SJCRH30 (cell line): ENCODE data around the gene BSPRY. TPM values are rescaled to one million over a fixed set of nuclear protein-coding genes. Genes with fewer than 3 reads are reported as not detected.
"Not testable (repeated sequence)": the region's sequence is repeated elsewhere in the genome, so short reads cannot be mapped to it uniquely, and the experiment has no call there.

Source experiments
- DNase-seq, 2 experiments: peaks; one replicate each; pipeline ENCODE4 v3.0.0-alpha.2; 2015 to 2020
- H3K27ac ChIP-seq: fragments of 250-450 bp; sonication (Bioruptor Pico); 2 replicates; pipeline ENCODE4 v1.5.1; 2020; ENCODE audit warnings: mild to moderate bottlenecking, moderate library complexity
- H3K27me3 ChIP-seq: fragments of 250-450 bp; sonication (Bioruptor Pico); 2 replicates; pipeline ENCODE4 v1.5.1; 2020; ENCODE audit warnings: mild to moderate bottlenecking, moderate library complexity
- H3K36me3 ChIP-seq: fragments of 250-450 bp; sonication (Bioruptor Pico); 2 replicates; pipeline ENCODE4 v1.5.1; 2020; ENCODE audit warnings: mild to moderate bottlenecking, moderate library complexity
- H3K4me1 ChIP-seq: fragments of 250-450 bp; sonication (Bioruptor Pico); 2 replicates; pipeline ENCODE4 v1.5.1; 2020; ENCODE audit warnings: mild to moderate bottlenecking, moderate library complexity
- H3K4me3 ChIP-seq: fragments of 250-450 bp; sonication (Bioruptor Pico); 2 replicates; pipeline ENCODE4 v1.5.1; 2020; ENCODE audit warnings: mild to moderate bottlenecking, moderate library complexity
- H3K9me3 ChIP-seq: fragments of 250-450 bp; sonication (Bioruptor Pico); replicated peaks from 2 replicates; pipeline ENCODE4 v1.5.1; 2020; ENCODE audit warnings: mild to moderate bottlenecking, moderate library complexity
- total RNA-seq: library from RNA; depleted of rRNA; stranded (reverse); fragments of >200 nt; shearing (Covaris generic); gene quantifications from 2 replicates; pipeline ENCODE4 v1.2.3, GENCODE V29; 2014

BSPRY gene
- total RNA-seq, 1 experiment from 2014 or later, result 0.10 TPM

DNA sequence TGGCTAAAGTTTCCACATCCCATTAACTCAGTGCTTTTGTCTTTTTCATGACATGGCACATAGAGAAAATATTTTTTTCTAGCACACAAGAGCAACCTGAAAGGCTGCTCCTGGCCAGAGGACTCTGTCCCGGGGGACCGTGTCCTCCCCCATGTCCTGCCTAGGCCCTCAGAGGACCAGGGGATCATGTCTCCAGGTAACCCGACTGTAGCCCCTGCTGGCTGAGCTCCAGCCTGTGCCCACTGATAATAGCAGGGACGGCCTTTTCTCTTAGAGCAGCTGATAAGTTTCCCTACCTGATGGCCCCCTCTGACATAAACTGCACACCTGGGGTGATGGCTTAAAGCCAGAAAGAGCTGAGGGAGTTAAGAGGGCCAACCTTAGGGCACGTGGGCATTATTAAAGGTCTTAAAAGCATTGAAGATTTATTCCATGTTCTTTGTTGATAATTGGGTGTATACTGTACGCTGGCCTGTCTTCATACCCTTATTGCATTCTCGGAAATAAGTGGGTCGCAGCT lies 21.5 kb downstream of the BSPRY start:
- Histone ChIP-seq H3K27ac (no peak overlapping the region), H3K4me3 (no peak overlapping the region), H3K27me3 (no peaks in the 10 kb centered on the region), H3K9me3 (no peaks in the 10 kb centered on the region), H3K36me3 (no peaks in the 10 kb centered on the region), H3K4me1 (peaks cover 5% of the 10 kb centered on the region; the same call in 1 of the 2 replicates)
- DNase-seq, result no peak

DNA sequence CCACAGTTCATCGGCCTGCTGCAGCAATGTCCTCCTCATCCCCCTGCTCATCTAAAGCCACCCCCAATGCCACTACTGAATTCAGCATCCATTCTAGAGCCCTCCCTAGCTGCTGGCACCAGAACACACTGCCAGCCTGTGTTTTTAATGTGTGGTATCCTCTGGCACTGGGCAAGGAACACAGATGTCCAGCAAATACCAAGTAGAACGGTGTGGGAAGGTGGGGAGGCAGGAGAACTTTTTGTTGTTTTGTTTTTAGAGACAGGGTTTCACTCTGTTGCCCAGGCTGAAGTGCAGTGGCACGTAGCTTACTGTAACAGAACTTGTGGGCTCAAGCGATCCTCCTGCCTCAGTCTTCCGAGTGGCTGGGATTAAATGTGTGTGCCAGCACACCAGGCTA lies 22.7 kb downstream of the BSPRY start:
- H3K9me3 ChIP-seq, result no peaks in the 10 kb centered on the region
- no peak overlapping the region for H3K27ac ChIP-seq
- DNase-seq, result no peak
- no peaks in the 10 kb centered on the region for H3K36me3 ChIP-seq
- H3K4me1 ChIP-seq, result no peaks in the 10 kb centered on the region
- H3K4me3 ChIP-seq, result no peak overlapping the region
- no peaks in the 10 kb centered on the region for H3K27me3 ChIP-seq

DNA sequence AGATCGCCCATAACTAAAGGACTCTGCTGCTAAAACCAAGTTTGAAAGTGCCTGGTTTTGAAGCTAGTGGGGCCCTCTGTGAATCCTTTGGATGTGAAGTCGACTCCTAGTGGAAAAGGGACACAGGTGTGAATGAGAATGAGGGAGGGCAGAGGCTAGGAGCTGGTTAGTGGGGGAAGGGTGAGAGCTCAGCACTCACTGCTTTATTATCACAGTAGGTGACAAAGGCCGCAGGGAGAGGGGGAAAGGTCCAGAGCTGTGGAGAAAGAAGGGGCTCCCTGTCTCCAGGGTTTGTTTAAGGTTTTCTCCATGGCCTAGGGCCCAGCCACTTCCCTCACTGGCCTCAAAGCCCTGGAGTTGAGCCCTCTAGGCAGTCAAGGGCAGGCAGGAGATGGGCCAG lies 23.9 kb downstream of the BSPRY start:
- Histone ChIP-seq H3K4me1 (no peaks in the 10 kb centered on the region), H3K36me3 (no peaks in the 10 kb centered on the region), H3K4me3 (no peak overlapping the region), H3K27me3 (no peaks in the 10 kb centered on the region), H3K9me3 (no peaks in the 10 kb centered on the region), H3K27ac (no peak overlapping the region)
- no peak for DNase-seq

DNA sequence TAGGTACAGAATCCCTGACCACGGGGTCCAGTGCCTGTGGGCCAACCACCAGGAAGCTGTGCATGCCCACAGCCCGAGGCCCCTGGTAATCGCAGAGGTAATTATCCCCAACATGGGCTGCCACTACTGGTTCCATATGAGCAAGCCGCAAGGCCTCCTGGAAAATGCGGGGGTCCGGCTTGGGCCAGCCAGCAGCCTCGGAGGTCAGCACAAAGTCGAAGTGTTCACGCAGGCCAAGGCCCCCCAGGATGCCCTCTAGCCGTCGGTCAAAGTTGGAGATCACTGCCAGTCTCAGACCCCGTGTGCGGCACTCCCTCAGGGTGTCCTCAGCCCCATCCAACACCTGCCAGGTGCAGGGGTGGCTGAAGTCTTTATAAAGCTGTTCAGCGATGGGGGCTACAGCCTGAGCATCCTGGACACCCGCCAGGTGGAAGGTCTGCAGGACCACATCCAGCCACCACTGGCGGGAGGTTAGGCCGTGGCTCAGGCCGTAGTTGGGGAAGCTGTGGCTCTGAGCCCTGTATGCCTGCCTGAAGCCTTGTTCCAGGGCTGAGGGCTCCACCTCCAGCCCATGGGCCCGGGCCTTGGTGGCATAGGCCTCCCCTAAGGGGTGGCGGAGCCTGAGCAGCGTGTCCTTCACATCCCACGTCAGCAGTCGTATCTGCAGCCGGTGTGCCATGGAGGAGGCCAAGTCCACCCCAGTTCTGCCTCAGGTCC lies 24.5 kb downstream of the BSPRY start:
- Histone ChIP-seq H3K9me3 (no peaks in the 10 kb centered on the region), H3K27ac (no peak overlapping the region), H3K4me1 (no peaks in the 10 kb centered on the region), H3K36me3 (no peaks in the 10 kb centered on the region), H3K27me3 (no peaks in the 10 kb centered on the region), H3K4me3 (no peak overlapping the region)
- no peak for DNase-seq

DNA sequence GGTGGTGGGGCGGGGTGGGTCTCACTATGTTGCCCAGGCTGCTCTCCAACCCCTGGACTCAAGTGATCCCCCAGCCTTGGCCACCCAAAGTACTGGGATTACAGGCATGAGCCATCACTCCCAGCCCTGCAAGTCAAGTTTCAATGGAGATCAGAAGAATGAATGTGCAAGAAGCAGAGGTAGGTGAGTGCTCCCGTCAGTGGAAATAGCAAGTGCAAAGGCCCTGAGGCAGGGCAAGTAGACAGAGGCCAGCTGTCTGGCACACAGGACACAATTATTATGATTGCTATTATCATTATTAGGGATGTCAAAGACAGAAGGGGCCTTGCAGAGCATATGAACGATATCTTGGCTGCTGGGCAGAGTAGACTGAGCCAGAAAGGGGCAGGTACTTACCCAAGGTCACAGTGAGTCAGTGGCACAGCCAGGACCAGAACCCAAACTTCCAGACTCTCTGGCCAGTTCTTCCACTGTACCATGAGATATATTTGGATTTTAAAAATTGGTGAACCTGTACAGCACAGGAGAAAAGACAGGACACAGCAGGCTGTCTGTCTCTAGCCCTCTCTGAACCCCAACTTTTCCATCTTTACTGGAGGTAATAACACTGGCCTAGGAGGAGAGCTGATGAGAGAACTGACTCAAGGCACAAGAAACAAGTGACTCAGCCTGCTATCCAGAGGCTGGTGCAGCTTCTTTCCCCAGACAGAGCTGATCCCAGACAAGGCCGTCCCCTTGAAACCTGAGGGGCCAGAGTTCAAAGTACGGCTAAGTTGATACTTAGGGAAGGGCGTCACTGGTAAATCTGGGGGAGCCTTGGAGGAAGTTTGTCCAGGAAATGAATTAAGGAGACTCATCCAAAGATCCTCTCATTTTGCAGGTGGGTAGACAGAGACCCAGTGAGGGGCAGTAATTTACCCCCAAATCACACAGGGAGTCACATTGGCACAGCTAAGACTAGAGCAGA lies 26.0 kb downstream of the BSPRY start:
- H3K9me3 ChIP-seq, result no peaks in the 10 kb centered on the region
- no peak for DNase-seq
- no peaks in the 10 kb centered on the region for H3K4me1 ChIP-seq
- H3K4me3 ChIP-seq, result no peak overlapping the region
- no peaks in the 10 kb centered on the region for H3K36me3 ChIP-seq
- H3K27me3 ChIP-seq, result no peaks in the 10 kb centered on the region; the same call in 1 of the 2 replicates
- no peak overlapping the region for H3K27ac ChIP-seq

DNA sequence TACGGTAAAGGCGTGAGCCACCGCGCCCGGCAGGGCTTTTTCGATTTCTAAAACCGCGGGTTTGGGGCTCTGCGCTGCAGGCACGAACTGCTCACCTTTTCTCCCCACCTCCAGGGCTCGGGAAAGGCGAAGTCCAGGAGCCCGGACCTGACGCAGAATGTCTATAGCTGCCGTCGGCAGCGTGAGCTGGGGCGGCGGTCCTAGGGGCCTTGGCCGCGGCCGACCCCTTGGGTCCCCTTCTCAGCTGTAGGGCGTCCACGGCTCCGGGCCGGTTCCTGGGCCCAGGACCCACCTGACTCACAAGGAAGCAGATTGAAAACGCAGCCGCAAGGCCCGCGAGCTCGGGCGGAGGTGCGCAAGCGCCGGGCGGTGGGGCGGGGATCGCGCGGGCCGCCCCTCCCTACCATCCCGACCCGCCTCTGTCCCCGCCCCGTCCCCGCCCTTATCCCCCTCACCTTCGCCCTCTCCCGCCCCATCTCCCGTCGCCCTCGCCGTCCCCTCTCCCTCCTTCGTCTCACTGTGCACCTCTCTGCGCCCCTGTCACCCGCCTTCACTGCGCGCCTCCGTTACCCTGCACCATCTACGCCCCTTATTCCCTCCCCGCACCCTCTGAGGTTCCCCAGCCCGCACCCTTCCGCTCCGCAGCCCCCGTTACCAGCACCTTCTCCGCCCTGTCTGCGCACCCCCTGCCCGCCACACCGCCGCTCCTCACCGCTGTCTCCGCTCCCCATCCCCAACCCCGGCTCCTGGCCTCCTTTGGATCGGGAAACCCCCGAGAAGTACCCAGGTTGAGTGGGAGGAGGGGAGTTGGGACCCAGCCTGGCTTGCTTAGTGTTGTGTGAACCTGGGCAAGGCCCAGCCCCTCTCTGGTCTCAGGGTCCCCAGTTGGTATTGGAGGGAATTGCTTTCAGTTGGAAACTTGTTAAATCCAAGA lies 27.6 kb downstream of the BSPRY start, which contains the start of gene HDHD3:
TSS of gene HDHD3 (minus strand) at position 353 of the 934 bp plus-strand sequence. CDS start 2,632 bp downstream, outside the sequence.
- peak within 1 kb of the TSS; percentile 80 for H3K4me3 ChIP-seq
- DNase-seq, result peak; percentile 60 to 69
- no peaks in the 10 kb centered on the region; the same call in 1 of the 2 replicates for H3K27me3 ChIP-seq
- H3K36me3 ChIP-seq, result no peaks in the 10 kb centered on the region
- H3K27ac ChIP-seq, result no peak within 1 kb of the TSS
- H3K4me1 ChIP-seq, result no peaks in the 10 kb centered on the region; the same call in 1 of the 2 replicates
- no peaks in the 10 kb centered on the region for H3K9me3 ChIP-seq

DNA sequence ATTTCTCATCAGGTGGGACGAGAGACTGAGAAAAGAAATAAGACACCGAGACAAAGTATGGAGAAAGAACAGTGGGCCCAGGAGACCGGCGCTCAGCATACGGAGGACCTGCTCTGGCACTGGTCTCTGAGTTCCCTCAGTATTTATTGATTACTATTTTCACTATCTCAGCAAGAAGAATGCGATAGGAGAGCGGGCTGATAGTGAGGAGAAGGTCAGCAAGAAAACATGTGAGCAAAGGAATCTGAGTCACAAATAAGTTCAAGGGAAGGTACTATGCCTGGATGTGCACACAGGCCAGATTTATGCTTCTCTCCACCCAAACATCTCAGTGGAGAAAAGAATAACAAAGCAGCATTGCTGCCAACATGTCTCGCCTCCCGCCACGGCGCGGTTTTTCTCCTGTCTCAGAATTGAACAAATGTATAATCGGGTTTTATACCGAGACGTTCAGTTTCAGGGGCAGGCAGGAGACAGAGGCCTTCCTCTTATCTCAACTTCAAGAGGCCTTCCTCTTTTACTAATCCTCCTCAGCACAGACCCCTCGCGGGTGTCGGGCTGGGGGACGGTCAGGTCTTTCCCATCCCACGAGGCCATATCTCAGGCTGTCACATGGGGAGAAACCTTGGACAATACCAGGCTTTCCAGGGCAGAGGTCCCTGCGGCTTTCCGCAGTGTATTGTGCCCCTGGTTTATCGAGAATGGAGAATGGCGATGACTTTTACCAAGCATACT lies 29.9 kb downstream of the BSPRY start:
- not testable (repeated sequence) for H3K36me3 ChIP-seq, H3K9me3 ChIP-seq, DNase-seq, H3K27ac ChIP-seq, H3K4me3 ChIP-seq, H3K27me3 ChIP-seq, H3K4me1 ChIP-seq

DNA sequence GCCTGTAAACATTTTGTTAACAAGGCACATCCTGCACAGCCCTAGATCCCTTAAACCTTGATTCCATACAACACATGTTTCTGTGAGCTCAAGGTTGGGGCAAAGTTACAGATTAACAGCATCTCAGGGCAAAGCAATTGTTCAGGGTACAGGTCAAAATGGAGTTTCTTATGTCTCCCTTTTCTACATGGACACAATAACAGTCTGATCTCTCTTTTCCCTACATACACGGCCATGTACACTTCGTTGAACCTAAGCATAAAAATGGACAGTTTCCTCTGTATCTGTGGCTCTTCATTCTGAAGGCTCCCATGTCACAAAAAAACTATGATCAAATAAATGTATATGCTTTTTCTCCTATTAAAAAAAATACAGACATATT lies 30.5 kb downstream of the BSPRY start:
- H3K4me1 ChIP-seq, H3K27ac ChIP-seq, H3K36me3 ChIP-seq, DNase-seq, H3K9me3 ChIP-seq, H3K27me3 ChIP-seq, H3K4me3 ChIP-seq: not testable (repeated sequence)

DNA sequence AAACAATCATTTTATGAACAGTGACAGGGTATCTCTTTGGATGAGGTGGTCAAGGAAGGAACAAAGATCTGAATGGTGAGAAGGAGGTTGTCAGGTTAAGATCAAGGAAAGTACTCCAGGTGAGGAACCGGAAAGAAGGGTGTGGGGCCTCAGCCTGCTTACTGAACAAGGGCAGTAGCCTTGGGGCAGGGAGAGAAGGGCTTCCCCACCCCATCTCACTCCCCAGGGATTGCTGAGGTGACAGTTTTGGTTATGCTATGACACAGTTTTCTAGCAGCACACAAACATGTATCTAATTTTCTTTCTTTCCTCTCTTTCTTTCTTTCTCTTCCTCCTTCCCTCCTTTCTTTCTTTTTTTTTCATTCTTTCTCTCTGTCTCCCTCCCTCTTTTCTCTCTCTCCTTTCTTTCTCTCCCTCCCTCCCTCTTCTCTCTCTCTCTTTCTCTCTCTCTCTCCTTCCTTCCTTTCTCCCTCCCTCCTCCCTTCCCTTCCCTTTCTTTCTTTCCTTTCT lies 31.6 kb downstream of the BSPRY start:
- DNase-seq, result no peak
- H3K4me3 ChIP-seq, result no peak overlapping the region
- no peaks in the 10 kb centered on the region; the same call in 1 of the 2 replicates for H3K4me1 ChIP-seq

DNA sequence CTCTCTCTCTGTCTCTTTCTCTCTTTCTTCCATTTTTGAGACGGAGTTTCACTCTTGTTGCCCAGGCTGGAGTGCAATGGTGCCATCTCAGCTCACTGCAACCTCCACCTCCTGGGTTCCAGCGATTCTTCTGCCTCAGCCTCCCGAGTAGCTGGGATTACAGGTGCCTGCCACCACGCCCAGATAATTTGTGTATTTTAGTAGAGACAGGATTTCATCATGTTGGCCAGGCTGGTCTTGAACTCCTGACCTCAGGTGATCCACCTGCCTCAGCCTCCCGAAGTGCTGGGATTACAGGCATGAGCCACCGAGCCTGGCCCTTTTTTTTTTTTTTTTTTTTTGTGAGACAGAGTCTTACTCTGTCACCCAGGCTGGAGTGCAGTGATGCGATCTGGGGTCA lies 32.1 kb downstream of the BSPRY start:
- not testable (repeated sequence) for H3K4me3 ChIP-seq, H3K36me3 ChIP-seq, H3K27ac ChIP-seq, H3K4me1 ChIP-seq, H3K9me3 ChIP-seq, H3K27me3 ChIP-seq, DNase-seq

More for the DNA sequence above, 31.6 kb downstream of the BSPRY start:
- H3K36me3 ChIP-seq, result no peaks in the 10 kb centered on the region
- H3K9me3 ChIP-seq, result no peaks in the 10 kb centered on the region
- H3K27ac ChIP-seq, result no peak overlapping the region
- H3K27me3 ChIP-seq, result no peaks in the 10 kb centered on the region; the same call in 1 of the 2 replicates

DNA sequence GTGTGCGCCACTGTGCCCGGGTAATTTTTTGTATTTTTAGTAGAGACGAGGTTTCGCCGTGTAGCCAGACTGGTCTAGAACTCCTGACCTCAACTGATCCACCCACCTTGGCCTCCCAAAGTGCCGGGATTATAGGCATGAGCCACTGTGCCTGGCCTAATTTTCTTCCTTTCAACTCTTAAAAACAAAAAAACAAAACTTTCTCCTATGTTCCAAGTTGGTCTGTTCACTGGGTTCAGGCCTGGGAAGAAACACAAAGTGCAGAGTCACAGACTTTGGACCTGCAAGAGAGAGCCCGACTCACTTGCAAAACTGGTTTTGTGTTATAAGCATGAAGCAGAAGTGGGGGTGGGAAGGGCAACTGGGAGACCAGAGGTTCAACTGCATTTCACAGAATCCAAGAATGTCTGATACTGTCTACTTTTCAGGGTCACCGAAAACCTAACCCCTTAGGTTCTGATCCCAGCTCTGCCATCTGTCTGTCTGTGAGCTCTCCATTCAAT lies 32.6 kb downstream of the BSPRY start:
- Histone ChIP-seq H3K9me3 (no peaks in the 10 kb centered on the region), H3K27me3 (no peaks in the 10 kb centered on the region; the same call in 1 of the 2 replicates), H3K27ac (no peak overlapping the region), H3K4me3 (no peak overlapping the region), H3K4me1 (no peaks in the 10 kb centered on the region; the same call in 1 of the 2 replicates), H3K36me3 (no peaks in the 10 kb centered on the region)
- no peak for DNase-seq

DNA sequence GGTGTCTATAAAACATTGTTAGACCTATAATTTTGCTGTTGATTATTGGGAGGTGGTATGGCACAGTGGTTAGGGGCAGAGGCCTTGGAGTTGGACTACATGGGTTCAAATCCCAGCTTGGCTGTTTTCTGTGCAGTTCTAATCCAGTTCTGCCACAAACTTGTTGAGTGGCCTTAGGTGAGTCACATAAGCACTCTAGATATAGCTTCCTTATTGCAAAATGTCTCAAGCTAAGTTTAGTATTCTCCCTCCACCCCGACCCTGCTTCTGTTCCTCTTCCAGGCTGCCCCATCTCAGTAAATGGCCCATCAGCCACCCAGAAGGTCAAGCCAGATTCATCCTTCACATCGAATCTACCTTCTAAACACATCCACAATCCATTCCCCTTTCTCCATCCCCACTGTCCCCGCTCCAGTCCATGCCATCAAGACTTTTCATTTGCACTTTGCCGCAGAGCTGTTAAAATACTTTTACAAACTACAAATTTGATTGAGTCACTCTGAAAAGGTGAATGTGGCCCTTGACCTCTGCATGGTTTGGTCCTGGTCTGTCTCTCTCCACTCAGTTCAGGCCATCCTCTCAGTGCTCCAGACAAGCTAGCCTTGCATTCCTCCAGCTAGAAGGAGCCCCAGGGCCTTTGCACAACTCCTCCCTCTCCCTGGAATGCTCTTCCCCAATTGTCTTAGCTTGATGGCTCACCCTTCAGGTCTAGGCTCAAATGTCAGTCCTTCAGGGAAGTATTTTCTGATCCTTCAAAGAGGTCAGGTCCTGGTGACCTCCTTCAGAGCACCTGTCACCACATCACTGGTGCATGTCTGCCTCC lies 37.4 kb downstream of the BSPRY start:
- no peak for DNase-seq
- Histone ChIP-seq H3K36me3 (peaks cover 4% of the 10 kb centered on the region), H3K4me1 (no peaks in the 10 kb centered on the region), H3K4me3 (no peak overlapping the region), H3K27me3 (no peaks in the 10 kb centered on the region), H3K9me3 (no peaks in the 10 kb centered on the region), H3K27ac (no peak overlapping the region)
